GM12892 (cell line): Measurements from ENCODE around the gene FGFR2.

Experiments used
- DNase-seq: peaks from one replicate; pipeline ENCODE4 v3.0.0; 2011; ENCODE audit not compliant: insufficient read length
- FAIRE-seq: peaks from 2 replicates; lab custom pipeline; 2011; peaks lifted over from hg19 to GRCh38; lab: Jason Lieb, UNC
- POLR2A ChIP-seq: IDR thresholded peaks from 2 replicates; pipeline ENCODE4 v1.6.1; 2011; ENCODE audit warnings: low read depth, low read length, control low read depth
- POLR2AphosphoS5 ChIP-seq: IDR thresholded peaks from 2 replicates; pipeline ENCODE4 v1.6.1; 2011; ENCODE audit warnings: low read depth, low read length, control low read depth
- TAF1 ChIP-seq: IDR thresholded peaks from 2 replicates; pipeline ENCODE4 v1.6.1; 2011; ENCODE audit warnings: low read depth, mild to moderate bottlenecking, control low read depth, low read length, borderline replicate concordance

The FGFR2 gene

DNA sequence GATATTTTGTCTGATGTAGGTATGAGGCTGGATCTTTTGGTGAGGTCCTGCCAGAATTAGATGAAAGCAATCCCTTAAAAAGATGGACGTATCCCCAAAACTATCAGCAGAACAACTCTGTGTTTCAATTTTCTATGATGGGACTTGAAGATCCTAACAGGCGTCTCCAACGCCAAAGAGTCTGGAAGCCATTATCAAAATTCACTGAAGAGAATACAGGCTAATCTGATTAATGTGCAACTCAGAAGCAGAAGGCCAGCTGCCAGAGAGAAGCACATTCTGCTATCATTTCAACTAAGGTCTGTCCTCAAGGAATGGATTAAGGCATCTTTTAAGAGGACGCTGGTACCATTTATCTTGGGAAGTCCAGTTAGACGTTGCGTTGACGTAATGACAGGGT, 119.7 kb downstream of the FGFR2 start:
- FAIRE-seq (no peak), DNase-seq (no peak)
- TF ChIP-seq POLR2A (no peak), POLR2AphosphoS5 (no peak)

DNA sequence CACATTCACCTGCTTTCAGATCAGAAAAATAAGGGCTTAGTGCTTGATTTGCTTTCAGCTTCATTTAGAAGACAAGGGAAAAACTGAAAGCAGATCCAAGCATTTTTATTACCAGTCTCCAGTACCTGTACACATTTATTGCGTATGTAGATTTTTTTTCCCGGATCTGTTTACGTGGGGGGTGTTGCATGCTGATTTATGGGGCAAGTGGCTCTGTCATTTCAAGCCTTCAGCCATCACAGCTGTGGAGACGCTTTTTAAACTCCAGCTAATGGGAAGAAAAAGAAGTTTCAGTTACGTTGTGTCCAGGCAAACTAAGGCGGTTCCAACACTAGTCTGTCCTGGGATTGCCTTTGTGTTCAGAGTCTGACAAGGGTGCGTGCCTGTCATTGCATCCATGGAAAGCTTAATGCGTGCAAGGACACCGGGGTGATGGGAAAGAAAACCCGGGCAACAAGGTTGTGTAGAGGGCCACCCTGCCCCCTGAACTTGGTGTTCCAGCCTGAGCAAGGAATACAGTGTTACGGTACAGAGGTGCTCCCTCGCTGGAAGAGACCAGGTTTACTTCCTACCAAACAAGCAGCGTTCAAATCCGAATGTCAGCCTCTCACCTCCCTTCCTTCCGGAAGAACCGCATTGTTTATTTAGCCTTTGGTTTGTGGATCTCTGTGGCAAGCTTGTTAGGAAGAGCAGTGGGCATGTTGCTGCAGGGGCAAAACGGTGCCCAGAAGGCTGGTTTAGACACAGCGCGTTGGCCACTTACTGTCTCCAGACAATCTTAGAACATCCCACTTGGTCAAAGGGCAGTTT, 128.2 kb downstream of the FGFR2 start:
- DNase-seq: no peak
- no peak for FAIRE-seq
- no peak for TF ChIP-seq POLR2A
- TF ChIP-seq POLR2AphosphoS5: no peak
- no peak for TF ChIP-seq TAF1

DNA sequence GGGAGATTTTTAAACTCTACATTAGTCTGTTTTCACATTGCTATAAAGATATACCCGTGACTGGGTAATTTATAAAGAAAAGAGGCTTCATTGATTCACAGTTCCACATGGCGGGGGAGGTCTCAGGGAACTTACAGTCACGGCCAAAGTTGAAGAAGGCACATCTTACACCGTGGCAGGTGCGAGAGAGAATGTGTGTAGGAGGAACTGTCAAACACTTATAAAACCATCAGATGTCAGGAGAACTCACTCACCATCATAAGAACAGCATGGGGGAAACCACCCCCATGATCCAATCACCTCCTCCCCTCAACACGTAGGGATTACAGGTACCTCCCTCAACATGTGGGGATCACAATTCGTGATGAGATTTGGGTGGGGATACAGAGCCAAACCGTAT, 129.5 kb downstream of the FGFR2 start:
- FAIRE-seq (no peak), DNase-seq (no peak)
- TF ChIP-seq TAF1 (no peak), POLR2AphosphoS5 (no peak), POLR2A (no peak)

DNA sequence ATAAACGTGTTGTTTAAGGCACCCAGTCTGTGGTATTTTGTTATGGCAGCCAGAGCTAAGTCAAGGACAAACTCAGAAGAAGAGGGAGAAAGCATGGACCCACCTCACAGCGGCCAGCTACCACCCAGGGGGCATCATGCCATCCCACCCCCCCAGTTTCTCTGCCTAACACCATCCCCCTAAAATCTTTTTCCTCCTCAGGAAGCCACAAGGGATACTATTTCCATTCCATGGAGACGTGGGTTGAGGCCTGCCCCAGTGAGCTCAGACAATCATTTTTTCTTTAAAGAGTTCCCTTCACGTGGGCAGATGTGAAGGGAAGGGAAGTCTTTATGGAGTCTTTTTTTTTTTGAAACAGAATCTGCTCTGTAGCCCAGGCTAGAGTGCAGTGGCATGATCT, 131.8 kb downstream of the FGFR2 start:
- no peak for TF ChIP-seq TAF1
- TF ChIP-seq POLR2AphosphoS5: no peak
- TF ChIP-seq POLR2A: no peak
- FAIRE-seq (no peak), DNase-seq (no peak)

DNA sequence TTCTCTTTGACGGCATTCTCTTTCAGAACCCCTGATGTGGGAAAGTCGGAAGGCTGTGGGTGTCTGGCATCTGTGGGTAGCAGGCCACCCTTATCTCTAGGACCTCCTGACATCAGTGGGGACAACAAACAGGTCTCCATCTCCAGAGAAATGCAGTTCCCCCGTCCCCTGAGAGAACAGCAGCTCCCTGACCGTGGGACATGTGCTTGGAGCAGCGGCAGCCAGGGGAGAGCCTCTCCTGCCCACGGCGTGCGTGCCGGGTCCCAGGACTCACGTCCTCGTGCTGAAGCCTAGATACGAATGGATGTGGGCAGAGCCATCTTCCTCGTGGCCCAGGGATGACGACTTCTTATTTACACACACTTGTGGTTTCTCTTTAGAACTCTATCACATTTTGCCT, 133.0 kb downstream of the FGFR2 start:
- TF ChIP-seq POLR2A (no peak), TAF1 (no peak), POLR2AphosphoS5 (no peak)
- no peak for FAIRE-seq

DNA sequence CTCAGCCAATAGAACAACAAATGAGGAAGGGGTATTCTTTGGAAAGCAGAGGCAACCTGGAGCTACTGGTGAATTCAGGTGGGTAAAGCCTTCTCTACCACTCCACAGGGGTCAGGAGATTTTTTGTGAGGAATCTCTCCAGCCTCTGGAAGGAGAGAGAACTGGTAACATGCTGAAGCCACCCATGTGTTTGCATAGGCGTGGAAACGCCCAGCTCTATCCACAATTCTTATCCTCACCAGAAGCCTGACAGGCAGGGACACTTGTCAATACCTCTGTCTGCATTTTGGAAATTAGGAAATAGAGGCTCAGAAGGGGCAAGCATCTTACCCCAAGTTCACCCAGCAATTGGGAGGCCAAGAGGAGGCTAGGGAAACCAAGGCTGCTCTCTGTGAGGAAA, 133.7 kb downstream of the FGFR2 start:
- DNase-seq (no peak), FAIRE-seq (no peak)
- TF ChIP-seq POLR2AphosphoS5 (no peak), TAF1 (no peak), POLR2A (no peak)

More for the DNA sequence above, 133.0 kb downstream of the FGFR2 start:
- no peak for DNase-seq

DNA sequence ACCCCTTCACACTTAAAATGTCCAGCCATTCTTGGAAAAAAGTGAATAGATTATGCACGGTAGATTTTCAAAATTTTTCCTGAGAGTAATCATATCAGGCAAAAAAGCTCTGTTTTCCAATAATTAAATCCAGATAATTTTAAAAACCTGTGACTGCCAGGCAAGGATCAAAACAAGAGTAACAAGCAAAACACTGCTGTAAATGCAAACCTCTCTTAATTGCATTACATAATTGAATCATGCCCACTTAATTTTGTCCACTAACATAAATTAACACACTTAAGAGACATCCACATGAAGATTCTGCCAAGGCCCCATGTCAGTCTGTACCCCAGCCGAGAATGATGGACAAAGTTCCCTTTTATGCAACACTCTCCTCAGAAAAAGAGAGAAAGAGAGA, 135.3 kb downstream of the FGFR2 start:
- TF ChIP-seq POLR2A (no peak), POLR2AphosphoS5 (no peak), TAF1 (no peak)
- DNase-seq: no peak
- no peak for FAIRE-seq

DNA sequence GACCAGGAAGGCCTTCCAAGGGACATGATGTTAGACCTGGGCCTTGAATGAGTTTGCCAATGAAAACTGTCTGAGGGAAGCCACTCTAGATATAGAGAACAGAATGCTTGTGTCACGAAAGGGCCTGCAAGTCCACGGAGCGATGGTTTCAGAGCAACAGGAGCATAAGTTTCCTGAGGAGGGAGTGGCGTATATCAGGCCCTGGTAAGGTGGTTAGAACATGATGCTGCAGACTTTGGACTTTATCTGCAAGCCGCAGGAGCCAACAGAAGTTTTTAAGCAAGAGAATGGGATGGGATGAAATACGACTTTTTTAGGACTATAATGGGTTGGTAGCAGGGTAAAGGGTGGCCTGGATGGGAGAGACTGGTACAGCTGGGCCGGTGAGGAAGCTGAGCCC, 136.0 kb downstream of the FGFR2 start:
- TF ChIP-seq TAF1 (no peak), POLR2A (no peak), POLR2AphosphoS5 (no peak)
- FAIRE-seq: no peak

DNA sequence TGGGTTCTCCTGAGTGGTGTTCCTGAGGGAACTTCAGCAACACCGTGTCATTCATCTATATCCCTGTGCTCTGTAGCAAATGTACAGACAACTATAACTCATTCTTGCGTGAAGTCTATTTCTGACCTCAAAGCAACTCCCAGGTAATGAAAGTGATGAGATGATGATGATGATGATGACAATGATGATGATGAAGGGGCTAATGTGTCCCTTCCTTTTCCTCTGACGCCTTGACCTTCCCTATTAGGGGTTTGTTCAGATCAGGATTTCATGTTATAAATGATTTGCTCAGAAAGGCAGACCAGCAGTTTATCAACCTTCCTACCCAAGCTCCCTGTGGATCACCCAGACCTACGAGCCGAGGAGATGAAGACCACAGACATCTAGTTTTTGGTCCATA, 136.9 kb downstream of the FGFR2 start:
- FAIRE-seq (no peak), DNase-seq (no peak)
- TF ChIP-seq POLR2A (no peak), POLR2AphosphoS5 (no peak), TAF1 (no peak)

More for the DNA sequence above, 136.0 kb downstream of the FGFR2 start:
- DNase-seq: no peak

DNA sequence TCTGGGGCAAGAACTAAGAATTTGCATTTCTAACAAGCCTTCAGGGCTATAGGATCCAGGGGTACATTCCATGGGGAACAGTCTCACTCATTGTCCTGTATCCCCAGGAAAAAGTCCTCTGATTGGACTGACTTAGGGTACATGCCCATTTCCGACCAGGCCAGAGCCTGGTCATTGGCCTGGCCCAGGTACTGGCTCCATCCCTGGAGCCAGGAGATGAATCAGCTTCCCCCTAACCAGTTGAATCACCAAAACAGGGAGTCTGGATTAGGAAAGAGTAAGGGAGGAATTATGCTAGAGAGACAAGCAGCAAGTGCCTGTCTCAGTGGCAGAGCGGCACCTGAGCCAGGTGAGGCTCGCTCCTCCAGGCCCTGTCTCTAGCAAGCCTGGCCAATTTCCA, 137.5 kb downstream of the FGFR2 start:
- TF ChIP-seq TAF1: no peak
- TF ChIP-seq POLR2A: no peak
- TF ChIP-seq POLR2AphosphoS5: no peak

DNA sequence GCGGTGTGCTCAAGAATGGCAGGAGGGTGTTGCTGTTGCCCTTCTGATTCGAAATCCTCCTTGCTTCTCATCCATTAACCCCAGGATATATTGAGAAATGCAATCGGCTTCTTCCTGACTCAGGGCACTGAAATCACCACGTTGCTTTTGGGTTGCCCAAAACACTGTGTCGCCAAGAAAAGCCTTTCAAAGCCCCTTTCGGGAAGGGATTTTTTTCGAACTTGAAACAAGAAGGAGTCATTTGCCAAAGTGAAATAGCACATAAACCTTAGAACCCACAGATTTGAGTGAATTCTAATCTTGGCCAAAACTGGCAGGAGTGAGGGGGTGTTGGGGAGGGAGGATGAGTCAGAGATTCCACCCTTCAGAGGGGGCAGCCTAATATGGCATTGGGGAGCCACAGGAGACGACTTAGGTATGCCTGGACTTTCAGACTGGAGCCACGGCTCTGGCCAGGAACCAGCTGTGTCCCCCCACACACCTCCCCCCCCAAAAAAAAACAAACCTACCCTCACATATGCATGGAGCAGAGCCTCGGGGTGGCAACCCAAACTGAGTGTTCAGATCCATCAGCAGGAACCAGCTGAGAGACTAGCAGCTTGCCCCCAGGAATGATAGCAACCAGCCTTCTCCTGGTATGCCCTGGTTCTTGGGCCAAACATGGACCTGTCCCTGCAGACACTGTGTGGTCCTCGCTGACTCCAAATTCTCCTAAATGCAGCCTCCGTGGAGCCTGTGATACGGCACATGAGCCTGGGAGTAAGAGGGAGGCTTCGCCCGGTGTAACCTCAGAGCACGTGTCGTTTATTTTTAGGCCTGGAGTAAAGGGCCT, 138.4 kb downstream of the FGFR2 start:
- FAIRE-seq (no peak), DNase-seq (no peak)
- TF ChIP-seq POLR2AphosphoS5 (no peak), POLR2A (no peak), TAF1 (no peak)

More for the DNA sequence above, 137.5 kb downstream of the FGFR2 start:
- FAIRE-seq (no peak), DNase-seq (no peak)

DNA sequence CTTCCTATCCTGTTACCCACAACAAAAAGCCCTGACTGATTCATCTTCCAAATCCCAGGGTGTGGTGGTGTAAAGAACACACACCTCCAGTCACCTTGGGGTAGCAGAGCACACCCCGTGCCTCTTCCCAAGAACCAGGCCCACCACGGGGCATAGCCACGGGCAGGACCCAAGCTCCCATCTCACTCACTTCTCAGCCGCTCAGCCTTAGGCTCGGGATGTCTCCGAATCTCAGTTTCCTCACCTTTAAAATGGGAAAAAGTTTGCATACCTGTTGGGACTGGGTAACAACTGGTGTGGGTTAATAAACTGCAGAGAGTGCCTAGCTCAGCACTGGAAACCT, 139.0 kb downstream of the FGFR2 start:
- TF ChIP-seq POLR2A (no peak), TAF1 (no peak)
- FAIRE-seq: no peak
- no peak for DNase-seq

DNA sequence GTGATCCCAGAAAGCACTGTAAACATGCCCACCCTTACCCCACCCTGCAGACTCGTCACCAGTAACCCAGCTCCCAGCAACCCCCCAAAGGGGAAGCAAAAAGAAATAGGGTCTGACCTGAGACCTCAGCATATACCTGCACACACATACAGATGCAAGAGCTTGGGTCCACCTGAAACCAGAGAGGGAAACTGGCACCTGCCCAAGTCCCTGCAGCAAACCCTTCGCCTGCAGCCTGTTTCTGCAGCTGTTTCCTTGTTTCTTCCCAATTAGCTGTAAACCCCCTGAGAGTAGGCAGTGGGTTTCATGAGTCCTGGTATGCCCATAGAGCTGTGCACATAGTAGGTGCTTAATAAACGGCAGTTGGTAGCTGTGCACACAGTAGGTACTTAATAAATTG, 140.5 kb downstream of the FGFR2 start:
- DNase-seq (no peak), FAIRE-seq (no peak)
- no peak for TF ChIP-seq POLR2A
- no peak for TF ChIP-seq TAF1
- TF ChIP-seq POLR2AphosphoS5: no peak
